GM21723 (cell line): ENCODE results near the gene ANGPTL4.

Experiments
- ATAC-seq: cut with Tn5 transposase; IDR thresholded peaks from one replicate; pipeline ENCODE4 v1.9.1; 2021; ENCODE audit warnings: mild to moderate bottlenecking, moderate library complexity; ENCODE audit not compliant: unreplicated experiment

ANGPTL4 gene

DNA sequence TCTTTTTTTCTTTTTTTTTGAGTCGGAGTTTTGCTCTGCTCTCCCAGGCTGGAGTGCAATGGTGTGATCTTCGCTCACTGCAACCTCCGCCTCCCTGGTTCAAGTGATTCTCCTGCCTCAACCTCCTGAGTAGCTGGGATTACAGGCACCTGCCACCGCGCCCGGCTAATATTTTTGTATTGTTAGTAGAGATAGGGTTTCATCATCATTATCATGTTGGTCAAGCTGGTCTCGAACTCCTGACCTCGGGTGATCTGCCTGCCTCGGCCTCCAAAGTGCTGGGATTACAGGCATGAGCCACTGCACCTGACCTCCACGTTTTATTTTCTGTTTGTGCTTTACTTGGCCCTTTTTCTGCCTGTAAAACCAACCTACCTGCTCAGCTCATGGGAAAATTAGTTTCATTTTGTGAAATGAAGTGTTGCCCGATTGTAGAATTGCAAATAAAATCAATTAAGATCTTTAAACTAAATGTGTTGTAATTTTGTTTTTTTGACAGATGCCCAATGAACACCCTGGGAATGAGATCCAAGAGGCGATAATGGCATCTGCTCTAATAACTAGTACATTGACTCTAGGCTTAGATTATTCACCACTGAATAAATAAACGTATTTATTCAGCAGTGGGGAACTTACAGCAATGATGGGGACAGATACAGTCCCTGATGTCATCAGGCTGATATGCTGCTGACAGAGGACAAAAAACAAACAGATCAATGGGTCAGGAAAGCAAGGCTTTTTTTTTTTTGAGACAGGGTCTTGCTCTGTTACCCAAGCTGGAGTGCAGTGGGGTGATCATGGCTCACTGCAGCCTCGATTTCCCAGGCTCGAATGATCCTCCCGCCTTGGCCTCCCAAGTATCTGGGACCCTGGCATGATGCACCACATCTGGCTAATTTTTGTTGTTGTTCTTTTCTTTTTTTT, 24.0 kb downstream of the ANGPTL4 start:
- ATAC-seq, result no peak

DNA sequence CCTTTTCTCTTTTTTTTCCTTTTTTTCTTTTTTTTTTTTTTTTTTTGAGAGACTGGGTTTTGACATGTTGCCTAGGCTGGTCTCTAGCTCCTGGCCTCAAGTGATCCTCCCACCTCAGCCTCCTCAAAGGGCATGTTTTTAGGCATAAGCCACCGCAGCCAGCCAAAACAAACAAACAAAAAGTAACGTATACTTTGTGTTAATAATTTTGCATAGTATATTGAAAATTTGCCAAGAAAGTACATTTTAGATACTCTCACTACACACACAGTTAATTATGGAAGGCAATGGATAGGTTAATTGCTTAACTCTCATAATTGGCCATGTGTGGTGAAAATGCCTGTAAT, 24.6 kb downstream of the ANGPTL4 start:
- no peak for ATAC-seq

GRCh38 chr19:8389891-8390616, 26.1 kb downstream of the ANGPTL4 start, which contains the start of gene RAB11B:
Gene RAB11B, plus strand, starts transcription at chr19:8390360. Its CDS starts 57 bp downstream, at chr19:8390417.
- ATAC-seq, result peak; percentile 86

- ATAC-seq, result peak; percentile 33
Measured at GRCh38 chr19:8390617-8390981, 26.6 kb downstream of the ANGPTL4 start.

- ATAC-seq, result no peak
Measured at GRCh38 chr19:8391198-8392016, 27.5 kb downstream of the ANGPTL4 start.

GRCh38 chr19:8392017-8392591, 28.1 kb downstream of the ANGPTL4 start:
- ATAC-seq, result no peak

- no peak for ATAC-seq
Measured at GRCh38 chr19:8393192-8393870, 29.4 kb downstream of the ANGPTL4 start.

GRCh38 chr19:8393871-8394250, 29.9 kb downstream of the ANGPTL4 start:
- no peak for ATAC-seq

DNA sequence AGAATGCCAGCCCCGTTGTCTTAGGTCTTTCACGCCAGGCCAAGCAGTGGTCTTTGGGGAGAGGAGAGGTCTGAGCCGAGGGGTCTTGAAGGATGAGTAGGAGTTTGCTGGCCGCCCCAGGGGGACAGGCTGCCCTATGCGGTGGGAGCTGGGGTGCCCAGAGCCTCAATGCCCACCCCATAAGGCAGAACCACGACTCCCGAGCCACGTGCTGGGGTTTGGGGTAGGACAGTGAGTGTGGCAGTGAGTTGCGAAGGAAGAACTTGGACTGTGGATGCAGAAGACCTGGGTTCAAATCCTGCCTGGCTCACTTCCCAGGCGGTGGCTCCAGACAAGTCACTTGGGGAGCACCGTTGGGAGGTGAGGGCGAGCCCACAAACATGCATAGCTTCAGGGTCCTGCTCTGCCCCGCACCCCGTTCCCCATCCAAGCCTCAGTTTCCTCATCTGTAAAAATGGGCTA, 31.7 kb downstream of the ANGPTL4 start:
- no peak for ATAC-seq

- ATAC-seq, result no peak
Measured at GRCh38 chr19:8396185-8396562, 32.2 kb downstream of the ANGPTL4 start.

DNA sequence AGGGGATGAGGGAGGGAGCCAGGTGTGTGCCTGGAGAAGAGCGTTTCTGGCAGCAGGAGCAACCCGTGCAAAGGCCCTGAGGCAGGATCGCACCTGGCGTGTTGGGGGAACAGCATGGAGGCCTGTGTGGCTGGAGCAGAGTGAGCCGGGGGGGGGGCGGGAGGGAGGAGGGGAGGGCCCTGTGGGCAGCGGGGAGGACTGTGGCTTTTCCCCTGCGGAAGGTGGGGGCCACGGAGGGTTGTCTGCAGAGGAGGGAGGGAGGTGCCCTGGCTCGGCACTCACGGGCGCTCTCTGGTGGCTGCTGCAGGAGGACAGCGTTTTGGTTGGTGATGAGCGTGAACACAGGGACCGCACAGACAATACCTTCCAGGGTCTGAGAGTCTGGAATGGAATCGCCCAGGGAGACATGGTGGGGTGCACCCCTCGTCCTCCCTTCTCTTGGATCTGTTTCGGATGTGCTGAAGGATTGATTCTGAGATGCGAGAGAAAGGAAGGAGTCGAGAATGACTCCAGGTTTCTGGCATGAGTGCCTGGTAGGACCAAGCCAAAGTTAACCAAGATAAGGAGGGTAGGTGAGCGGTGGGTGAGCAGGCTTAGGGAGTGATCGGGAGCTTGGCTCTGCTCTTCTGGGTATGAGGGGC, 32.7 kb downstream of the ANGPTL4 start:
- ATAC-seq, result no peak

GRCh38 chr19:8397271-8397670, 33.3 kb downstream of the ANGPTL4 start:
- ATAC-seq, result no peak

DNA sequence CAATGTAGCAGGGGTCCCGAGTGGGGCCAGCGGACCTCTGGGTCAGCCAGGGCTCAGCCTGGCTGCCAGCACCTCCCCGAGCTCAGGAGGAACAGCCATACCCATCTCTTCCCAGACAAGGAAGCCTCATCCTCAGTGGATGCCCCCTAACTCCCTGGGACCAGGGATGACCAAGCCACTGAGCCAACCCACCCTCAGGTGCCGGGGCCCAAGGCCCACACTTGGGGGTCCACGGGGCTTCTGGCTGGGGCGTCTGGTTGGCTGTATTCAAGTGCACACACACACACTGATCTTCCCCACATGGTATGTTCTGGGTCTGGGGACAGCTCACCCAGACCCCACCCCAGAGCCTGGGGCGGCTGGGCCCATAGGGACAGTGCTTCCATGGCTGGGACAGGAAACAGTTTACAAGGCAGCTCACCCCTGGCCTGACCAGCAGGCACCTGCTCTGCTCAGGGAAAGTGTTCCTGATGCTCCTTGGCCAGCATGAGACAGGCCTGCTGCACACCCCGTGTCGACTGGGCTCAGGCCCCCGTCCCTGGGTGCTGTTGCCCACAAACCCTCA, 33.9 kb downstream of the ANGPTL4 start:
- no peak for ATAC-seq

GRCh38 chr19:8398311-8398771, 34.4 kb downstream of the ANGPTL4 start:
- no peak for ATAC-seq

- ATAC-seq, result no peak
Measured at GRCh38 chr19:8399681-8400188, 35.8 kb downstream of the ANGPTL4 start.

GRCh38 chr19:8401981-8402411, 38.0 kb downstream of the ANGPTL4 start:
- no peak for ATAC-seq

- ATAC-seq, result no peak
Measured at GRCh38 chr19:8403098-8403819, 39.3 kb downstream of the ANGPTL4 start.

DNA sequence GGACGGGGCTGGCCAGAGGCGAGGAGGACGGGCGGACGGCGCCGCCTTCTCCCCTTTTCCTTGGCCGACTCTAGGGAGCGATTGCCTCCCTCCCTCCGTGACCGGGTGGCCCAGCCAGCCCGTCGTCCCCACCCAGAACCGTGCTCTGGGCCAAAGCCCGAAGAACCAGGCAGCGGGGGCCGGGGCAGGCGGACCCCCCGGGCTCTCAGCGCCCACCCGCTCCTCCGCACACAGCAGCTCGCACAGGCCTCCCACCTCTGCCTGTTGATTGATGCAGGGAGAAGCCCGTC, 39.8 kb downstream of the ANGPTL4 start:
- ATAC-seq, result no peak
